Activated CD8-positive, alpha-beta T cell treated with anti-CD3 and anti-CD28 coated beads, Interleukin-2, amount 10 ng/mL, durations not matched to agents 7 days and 5 days (primary cell): ENCODE measurements around the gene DEFB121. TPM values are rescaled to one million over a fixed set of nuclear protein-coding genes. Genes with fewer than 3 reads are reported as not detected.
"Not testable (repeated sequence)": the region's sequence is repeated elsewhere in the genome, so short reads cannot be mapped to it uniquely, and the experiment has no call there.

ENCODE experiments used
- ATAC-seq: fragments of 150-1000 bp; cut with Tn5 transposase; one replicate; pipeline ENCODE4 v1.10.0; 2021; ENCODE audit warnings: moderate library complexity
- CTCF ChIA-PET: fragments of 350-600 bp; sonication (Branson Sonifier 250); formaldehyde crosslinking; loops from one replicate; lab custom pipeline; 2021; ENCODE audit warnings: antibody characterized with exemption; lab: Charles Lee
- POLR2A ChIA-PET: fragments of 350-600 bp; sonication (Branson Sonifier 250); formaldehyde crosslinking; loops from one replicate; lab custom pipeline; 2021; ENCODE audit warnings: antibody characterized with exemption; lab: Charles Lee
- DNase-seq: peaks from one replicate; pipeline ENCODE4 v3.0.0-alpha.2; 2020
- H3K27ac Mint-ChIP-seq: one replicate; pipeline ENCODE4 v1.8.0; 2021; ENCODE audit warnings: mild to moderate bottlenecking, mixed read lengths
- H3K27me3 Mint-ChIP-seq: one replicate; pipeline ENCODE4 v1.8.0; 2021; ENCODE audit warnings: low read depth, mixed read lengths
- H3K36me3 Mint-ChIP-seq: one replicate; pipeline ENCODE4 v1.8.0; 2021; ENCODE audit warnings: low read depth, mixed read lengths
- H3K4me1 Mint-ChIP-seq: one replicate; pipeline ENCODE4 v1.8.0; 2021; ENCODE audit warnings: low read depth, mixed read lengths
- H3K4me3 Mint-ChIP-seq: one replicate; pipeline ENCODE4 v1.8.0; 2021; ENCODE audit warnings: mild to moderate bottlenecking, mixed read lengths
- H3K9me3 Mint-ChIP-seq: one replicate; pipeline ENCODE4 v1.8.0; 2022; ENCODE audit warnings: mixed read lengths; ENCODE audit not compliant: insufficient read depth
- total RNA-seq, 2 experiments: library from RNA; stranded (reverse); gene quantifications; one replicate each; pipeline ENCODE4 v1.2.3, GENCODE V29; 2021

Gene DEFB121
- total RNA-seq, 2 experiments from 2014 or later, result not detected

- CTCF ChIA-PET, result no interaction called here
- Mint-ChIP-seq H3K4me3 (no peak overlapping the region), H3K27me3 (no peaks in the 10 kb centered on the region), H3K27ac (no peak overlapping the region), H3K4me1 (no peaks in the 10 kb centered on the region), H3K36me3 (no peaks in the 10 kb centered on the region), H3K9me3 (no peaks in the 10 kb centered on the region)
- POLR2A ChIA-PET, result no interaction called here
- DNase-seq, result no peak
- ATAC-seq, result no peak
Observed at GRCh38 chr20:31415653-31416052, 9.6 kb upstream of the DEFB121 start.

- CTCF ChIA-PET, result interaction anchor here (1.0 kb wide), 1 partner anchor 88 kb away, joined by 3 read pairs; no protein-coding TSS in a partner anchor
- no peak overlapping the region for H3K27ac Mint-ChIP-seq
Observed at GRCh38 chr20:31414381-31414780, 8.4 kb upstream of the DEFB121 start.

GRCh38 chr20:31410011-31410410, 4.0 kb upstream of the DEFB121 start:
- POLR2A ChIA-PET, result no interaction called here
- no peaks in the 10 kb centered on the region for H3K4me1 Mint-ChIP-seq

More at GRCh38 chr20:31414381-31414780, 8.4 kb upstream of the DEFB121 start:
- Mint-ChIP-seq H3K27me3 (no peaks in the 10 kb centered on the region), H3K36me3 (no peaks in the 10 kb centered on the region), H3K4me1 (no peaks in the 10 kb centered on the region), H3K9me3 (no peaks in the 10 kb centered on the region), H3K4me3 (no peak overlapping the region)
- POLR2A ChIA-PET, result no interaction called here
- ATAC-seq (no peak), DNase-seq (no peak)

GRCh38 chr20:31403886-31404285, 2.1 kb downstream of the DEFB121 start:
- Mint-ChIP-seq H3K36me3 (no peaks in the 10 kb centered on the region), H3K4me3 (no peak overlapping the region), H3K27me3 (no peaks in the 10 kb centered on the region), H3K27ac (no peak overlapping the region), H3K4me1 (no peaks in the 10 kb centered on the region), H3K9me3 (no peaks in the 10 kb centered on the region)
- ATAC-seq (no peak), DNase-seq (no peak)
- ChIA-PET POLR2A (no interaction called here), CTCF (interaction anchor here (1.1 kb wide), 1 partner anchor 99 kb away, joined by 4 read pairs; no protein-coding TSS in a partner anchor)

More at GRCh38 chr20:31410011-31410410, 4.0 kb upstream of the DEFB121 start:
- CTCF ChIA-PET, result no interaction called here
- DNase-seq (no peak), ATAC-seq (no peak)
- Mint-ChIP-seq H3K36me3 (no peaks in the 10 kb centered on the region), H3K9me3 (no peaks in the 10 kb centered on the region), H3K27me3 (no peaks in the 10 kb centered on the region), H3K4me3 (no peak overlapping the region), H3K27ac (no peak overlapping the region)

GRCh38 chr20:31394900-31395299, 11.1 kb downstream of the DEFB121 start:
- POLR2A ChIA-PET, result no interaction called here
- Mint-ChIP-seq H3K4me3 (no peak overlapping the region), H3K27ac (no peak overlapping the region), H3K4me1 (no peaks in the 10 kb centered on the region), H3K27me3 (peaks cover 2% of the 10 kb centered on the region), H3K36me3 (no peaks in the 10 kb centered on the region), H3K9me3 (no peaks in the 10 kb centered on the region)
- DNase-seq (no peak), ATAC-seq (no peak)
- CTCF ChIA-PET, result no interaction called here

GRCh38 chr20:31392836-31393235, 13.2 kb downstream of the DEFB121 start:
- Mint-ChIP-seq H3K9me3 (no peaks in the 10 kb centered on the region), H3K36me3 (no peaks in the 10 kb centered on the region), H3K4me1 (no peaks in the 10 kb centered on the region), H3K27ac (no peak overlapping the region), H3K27me3 (peaks cover 2% of the 10 kb centered on the region), H3K4me3 (no peak overlapping the region)
- DNase-seq (no peak), ATAC-seq (no peak)
- CTCF ChIA-PET, result no interaction called here
- POLR2A ChIA-PET, result no interaction called here

- H3K27ac Mint-ChIP-seq, result no peak within 1 kb of the TSS
Observed at GRCh38 chr20:31390490-31390889, 15.5 kb downstream of the DEFB121 start, which contains the start of gene DEFB119. DEFB119 (minus strand) TSS chr20:31390590; CDS start chr20:31390483, 107 bp downstream.

GRCh38 chr20:31374346-31374745, 31.7 kb downstream of the DEFB121 start:
- no peaks in the 10 kb centered on the region for H3K4me1 Mint-ChIP-seq
- no peak overlapping the region for H3K27ac Mint-ChIP-seq
- no peaks in the 10 kb centered on the region for H3K36me3 Mint-ChIP-seq
- no peaks in the 10 kb centered on the region for H3K27me3 Mint-ChIP-seq
- no peak overlapping the region for H3K4me3 Mint-ChIP-seq
- DNase-seq, result no peak
- no peaks in the 10 kb centered on the region for H3K9me3 Mint-ChIP-seq
- ChIA-PET CTCF (no interaction called here), POLR2A (no interaction called here)
- ATAC-seq, result no peak

More at GRCh38 chr20:31390490-31390889, 15.5 kb downstream of the DEFB121 start, which contains the start of gene DEFB119:
- no peaks in the 10 kb centered on the region for H3K36me3 Mint-ChIP-seq
- no peaks in the 10 kb centered on the region for H3K4me1 Mint-ChIP-seq
- no peaks in the 10 kb centered on the region for H3K9me3 Mint-ChIP-seq
- H3K27me3 Mint-ChIP-seq, result peaks cover 2% of the 10 kb centered on the region
- ATAC-seq, result no peak
- CTCF ChIA-PET, result no interaction called here
- no peak for DNase-seq
- H3K4me3 Mint-ChIP-seq, result no peak within 1 kb of the TSS
- POLR2A ChIA-PET, result no interaction called here

GRCh38 chr20:31368301-31368700, 37.7 kb downstream of the DEFB121 start, which contains the start of gene DEFB118:
DEFB118 (plus strand) TSS chr20:31368601; CDS start chr20:31368651, 50 bp downstream.
- Mint-ChIP-seq H3K9me3 (no peaks in the 10 kb centered on the region), H3K27ac (no peak within 1 kb of the TSS), H3K4me3 (no peak within 1 kb of the TSS), H3K27me3 (no peaks in the 10 kb centered on the region), H3K36me3 (no peaks in the 10 kb centered on the region), H3K4me1 (no peaks in the 10 kb centered on the region)
- ATAC-seq, result no peak
- CTCF ChIA-PET, result no interaction called here
- no peak for DNase-seq
- POLR2A ChIA-PET, result no interaction called here

GRCh38 chr20:31364272-31364671, 41.7 kb downstream of the DEFB121 start:
- CTCF ChIA-PET, H3K27me3 Mint-ChIP-seq, H3K27ac Mint-ChIP-seq, H3K9me3 Mint-ChIP-seq, POLR2A ChIA-PET, H3K4me1 Mint-ChIP-seq, DNase-seq, H3K36me3 Mint-ChIP-seq, ATAC-seq, H3K4me3 Mint-ChIP-seq: not testable (repeated sequence)

GRCh38 chr20:31363295-31363694, 42.7 kb downstream of the DEFB121 start:
- H3K27ac Mint-ChIP-seq, result no peak overlapping the region
- H3K36me3 Mint-ChIP-seq, result no peaks in the 10 kb centered on the region
- H3K27me3 Mint-ChIP-seq, result no peaks in the 10 kb centered on the region
- ChIA-PET CTCF (no interaction called here), POLR2A (no interaction called here)
- no peak overlapping the region for H3K4me3 Mint-ChIP-seq
- no peaks in the 10 kb centered on the region for H3K9me3 Mint-ChIP-seq
- DNase-seq (no peak), ATAC-seq (no peak)
- no peaks in the 10 kb centered on the region for H3K4me1 Mint-ChIP-seq

GRCh38 chr20:31355981-31356380, 50.0 kb downstream of the DEFB121 start:
- POLR2A ChIA-PET, result no interaction called here

More at GRCh38 chr20:31355981-31356380, 50.0 kb downstream of the DEFB121 start:
- ATAC-seq (no peak), DNase-seq (no peak)
- Mint-ChIP-seq H3K9me3 (no peaks in the 10 kb centered on the region), H3K36me3 (no peaks in the 10 kb centered on the region), H3K27ac (no peak overlapping the region), H3K4me3 (no peak overlapping the region), H3K4me1 (no peaks in the 10 kb centered on the region), H3K27me3 (no peaks in the 10 kb centered on the region)
- CTCF ChIA-PET, result no interaction called here
